Measurements from ENCODE around the gene PAFAH1B1.

DNA sequence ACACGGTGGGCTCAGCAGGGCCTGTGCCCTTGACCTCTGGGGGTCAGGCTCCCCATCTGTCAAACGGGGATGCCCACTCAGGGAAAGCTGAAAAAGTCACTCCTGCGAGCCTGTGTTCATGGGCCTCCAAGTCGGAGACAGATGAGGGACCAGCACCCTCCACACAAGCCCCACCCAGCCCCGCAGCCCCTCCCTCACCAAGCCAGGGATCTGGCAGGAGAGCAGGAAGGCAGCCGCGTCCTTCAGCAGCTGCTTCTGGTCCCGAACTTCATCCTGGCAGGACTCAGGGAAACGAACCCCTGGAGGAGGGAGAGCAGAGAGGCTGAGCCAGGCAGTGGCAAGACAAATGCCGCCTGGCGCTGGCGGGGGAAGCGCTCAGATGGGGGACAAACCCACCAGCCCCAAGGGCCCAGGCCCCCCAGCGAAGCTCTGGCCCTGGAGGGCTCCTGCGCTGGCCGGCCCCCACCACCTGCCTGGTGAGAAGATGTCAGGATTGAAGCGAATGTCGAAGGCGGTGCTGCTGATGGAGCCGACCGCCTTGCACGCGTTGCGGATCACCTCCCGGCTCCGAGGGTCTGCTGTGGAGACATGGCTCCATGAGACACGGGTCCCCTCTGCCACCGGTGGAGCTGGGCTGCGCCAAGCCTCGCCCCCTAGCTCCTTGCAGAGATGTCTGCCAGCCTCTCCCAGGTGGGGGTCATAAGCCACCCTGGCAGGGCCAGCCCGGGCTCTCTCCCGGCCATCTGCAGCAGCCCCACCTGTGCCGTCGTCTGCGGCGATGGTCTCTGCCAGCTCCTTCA is 102.7 kb downstream of the PAFAH1B1 start:
- TF ChIP-seq CTCF (optimal IDR thresholded peaks at IDR 0.05 in 1 of 3, IDR thresholded peaks at IDR 0.05 in 1 of 3, conservative IDR thresholded peaks at IDR 0.05 in 1 of 3; ENCODE audit: extremely low read depth in 1 of 3, insufficient read depth in 2 of 3, low read length in 3 of 3): no peak
- no peak for TF ChIP-seq EZH2 (IDR thresholded peaks at IDR 0.05; ENCODE audit: low read length)
